CD14-positive monocyte (primary cell): ENCODE measurements around the gene E2F2. TPM values are rescaled to one million over a fixed set of nuclear protein-coding genes. Genes with fewer than 3 reads are reported as not detected.

Experiments used
- DNase-seq, 3 donors: peaks; one replicate each; pipeline ENCODE4 v3.0.0-alpha.2; 2011 to 2022
- H2AFZ ChIP-seq: 2 replicates; pipeline ENCODE4 v1.6.0; 2012; ENCODE audit warnings: mild to moderate bottlenecking, low read depth, low read length, inconsistent platforms; ENCODE audit not compliant: insufficient read depth, poor library complexity, severe bottlenecking
- H3K27ac ChIP-seq, 2 donors: 1 replicate in 1 of 2; 2 replicates in 1 of 2; pipeline ENCODE4 v1.5.1; 2012 to 2013; ENCODE audit warnings: low read length in 2 of 2, control low read depth in 1 of 2, inconsistent platforms in 1 of 2, low read depth in 1 of 2, mild to moderate bottlenecking in 1 of 2
- H3K27me3 ChIP-seq, 2 donors: one replicate each; pipeline versions ENCODE4 v1.6.0 to v1.6.1; 2011 to 2013; ENCODE audit warnings: low read length in 2 of 2; ENCODE audit not compliant: control insufficient read depth in 2 of 2, insufficient read depth in 2 of 2
- H3K36me3 ChIP-seq, 2 donors: replicated peaks in 1 of 2; 1 replicate in 1 of 2; 2 replicates in 1 of 2; pipeline versions ENCODE4 v1.5.1 to v1.6.1; 2012 to 2013; ENCODE audit warnings: low read length in 2 of 2, control low read depth in 1 of 2, inconsistent platforms in 1 of 2, mild to moderate bottlenecking in 1 of 2; ENCODE audit not compliant: insufficient read depth in 2 of 2, control insufficient read depth in 1 of 2
- H3K4me1 ChIP-seq, 2 donors: 1 replicate in 1 of 2; 2 replicates in 1 of 2; pipeline versions ENCODE4 v1.5.1 to v1.6.1; 2012 to 2013; ENCODE audit warnings: low read length in 2 of 2, control low read depth in 1 of 2, inconsistent platforms in 1 of 2, mild to moderate bottlenecking in 1 of 2, moderate library complexity in 1 of 2; ENCODE audit not compliant: insufficient read depth in 2 of 2, control insufficient read depth in 1 of 2
- H3K4me2 ChIP-seq: replicated peaks from 2 replicates; pipeline ENCODE3; 2012; ENCODE audit warnings: low read length, moderate library complexity, mild to moderate bottlenecking; ENCODE audit not compliant: poor library complexity, severe bottlenecking; ENCODE audit errors: extremely low read depth
- H3K4me3 ChIP-seq, 3 experiments: fragments of 200-600 bp in 1 of 3; sonication (generic) in 1 of 3; replicated peaks in 1 of 3; 1 replicate in 2 of 3; 2 replicates in 1 of 3; pipeline ENCODE4 v1.5.1; 2011 to 2013; ENCODE audit warnings: low read length in 3 of 3, mild to moderate bottlenecking in 3 of 3, control low read depth in 2 of 3, low read depth in 2 of 3, inconsistent platforms in 1 of 3, moderate library complexity in 1 of 3
- H3K79me2 ChIP-seq: 2 replicates; pipeline ENCODE4 v1.6.0; 2012; ENCODE audit warnings: mild to moderate bottlenecking, control low read depth, inconsistent platforms, low read length, moderate library complexity; ENCODE audit not compliant: insufficient read depth
- H3K9ac ChIP-seq: 2 replicates; pipeline ENCODE4 v1.6.0; 2017; ENCODE audit warnings: low read length, mild to moderate bottlenecking; ENCODE audit not compliant: insufficient read depth, poor library complexity, severe bottlenecking
- H3K9me3 ChIP-seq, 2 donors: replicated peaks in 1 of 2; 1 replicate in 1 of 2; 2 replicates in 1 of 2; pipeline versions ENCODE4 v1.5.1 to v1.6.1; 2012 to 2013; ENCODE audit warnings: low read length in 2 of 2, control low read depth in 1 of 2; ENCODE audit not compliant: control insufficient read depth in 1 of 2, insufficient read depth in 1 of 2
- H4K20me1 ChIP-seq: 2 replicates; pipeline ENCODE4 v1.6.0; 2012; ENCODE audit warnings: mild to moderate bottlenecking, low read length, control low read depth, moderate library complexity; ENCODE audit not compliant: insufficient read depth
- H3K27ac Mint-ChIP-seq, 7 donors: one replicate each; pipeline ENCODE4 v1.8.0; 2020; ENCODE audit warnings: mild to moderate bottlenecking in 7 of 7, mixed read lengths in 7 of 7, moderate library complexity in 6 of 7, inconsistent platforms in 2 of 7
- H3K27me3 Mint-ChIP-seq, 3 donors: one replicate each; pipeline ENCODE4 v1.8.0; 2021 to 2022; ENCODE audit warnings: low read depth in 3 of 3, mild to moderate bottlenecking in 3 of 3, mixed read lengths in 3 of 3, moderate library complexity in 3 of 3, inconsistent platforms in 1 of 3
- H3K36me3 Mint-ChIP-seq, 2 donors: one replicate each; pipeline ENCODE4 v1.8.0; 2020; ENCODE audit warnings: mixed read lengths in 2 of 2, inconsistent platforms in 1 of 2, mild to moderate bottlenecking in 1 of 2
- H3K4me1 Mint-ChIP-seq: one replicate; pipeline ENCODE4 v1.8.0; 2020; ENCODE audit warnings: mild to moderate bottlenecking, mixed read lengths
- H3K4me3 Mint-ChIP-seq, 2 donors: one replicate each; pipeline ENCODE4 v1.8.0; 2020; ENCODE audit warnings: mild to moderate bottlenecking in 2 of 2, mixed read lengths in 2 of 2, moderate library complexity in 1 of 2
- H3K9me3 Mint-ChIP-seq, 7 donors: one replicate each; pipeline ENCODE4 v1.8.0; 2020 to 2022; ENCODE audit warnings: mixed read lengths in 7 of 7, mild to moderate bottlenecking in 6 of 7, moderate library complexity in 6 of 7, inconsistent platforms in 2 of 7
- WGBS: methylation state at CpG from one replicate; pipeline ENCODE4 v1.1.5; 2013; ENCODE audit warnings: missing lambda C conversion rate; ENCODE audit not compliant: insufficient coverage; 5-methylcytosine and 5-hydroxymethylcytosine counted together
- intact Hi-C, 2 donors: fragments of 100-400 bp; cut with micrococcal nuclease; formaldehyde crosslinking; loops; one replicate each; pipeline versions ENCODE4 v1.15.0 to v1.15.1; 2023
- polyA plus RNA-seq, 3 donors: library from polyadenylated mRNA; depleted of rRNA in 1 of 3; unstranded in 2 of 3; stranded (reverse) in 1 of 3; fragments of 300-500 nt in 2 of 3; fragments of >200 nt in 1 of 3; fragmentation: Illumina TruSeq in 2 of 3; gene quantifications; 1 replicate in 2 of 3; 2 replicates in 1 of 3; pipeline ENCODE4 v1.2.3, GENCODE V29; 2012 to 2021
- TF ChIP-seq, protein P1 (sequence below): fragments of 200-600 bp; IDR thresholded peaks from one replicate; pipeline ENCODE4 v1.8.0; 2022; ENCODE audit warnings: antibody characterized with exemption, mild to moderate bottlenecking

Gene E2F2
- polyA plus RNA-seq, 3 donors = 0.24 to 4.7 (median 1.8) TPM

DNA sequence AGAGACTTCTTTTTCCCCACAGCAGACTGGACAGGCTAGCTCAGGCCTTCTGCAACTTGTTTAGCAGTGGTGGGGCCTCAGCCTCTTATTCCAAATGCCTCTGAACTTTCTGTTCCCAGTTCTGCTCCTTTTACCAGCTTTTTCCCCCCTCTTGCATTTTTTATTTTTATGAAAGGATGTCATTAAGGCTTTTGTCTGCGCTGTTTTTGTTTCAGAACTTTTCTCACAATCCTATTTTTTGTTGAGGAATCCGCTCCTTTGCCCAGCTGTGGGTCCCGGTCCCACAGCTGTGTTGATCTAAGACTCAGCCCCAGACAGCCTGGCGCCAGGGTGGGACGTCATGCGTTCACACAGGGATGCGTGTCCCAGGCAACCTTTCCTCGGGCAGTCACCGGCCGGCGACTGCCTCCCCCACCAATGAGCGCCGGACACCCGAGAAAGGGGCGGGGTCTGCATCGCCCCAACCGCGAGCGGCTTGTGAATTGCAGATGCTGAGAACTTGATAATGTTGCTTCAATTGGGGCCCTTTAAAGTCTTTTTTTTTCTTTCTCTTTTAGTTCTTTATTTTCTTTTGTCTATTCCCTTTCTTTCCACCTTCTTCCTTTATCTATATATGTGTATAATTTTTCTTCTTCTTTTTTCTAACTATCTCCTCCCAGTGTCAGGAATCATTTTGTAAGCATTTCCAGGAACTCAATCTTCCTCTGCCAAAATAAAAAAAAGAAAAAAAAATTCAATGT lies 31.3 kb upstream of the E2F2 start:
- peaks cover 65% of the 10 kb centered on the region for H3K4me1 Mint-ChIP-seq
- WGBS = 7% methylated on average over 12 of the region's 19 CpGs
- H3K4me3 Mint-ChIP-seq = peak overlapping the region in 1 of 2 donors; percentile 85
- Histone ChIP-seq H3K9ac (no peak overlapping the region), H3K4me3 (no peak overlapping the region), H4K20me1 (no peaks in the 10 kb centered on the region), H3K36me3 (no peaks in the 10 kb centered on the region), H2AFZ (no peak overlapping the region), H3K9me3 (peaks cover 0 to under 1% of the 10 kb centered on the region in 2 donors), H3K4me2 (peak overlapping the region; percentile 1), H3K27ac (no peak overlapping the region), H3K27me3 (peaks cover 47 to 65% of the 10 kb centered on the region in 2 donors), H3K79me2 (no peaks in the 10 kb centered on the region), H3K4me1 (peaks cover 51 to 58% of the 10 kb centered on the region in 2 donors)
- peaks cover 72 to 89% (median 89%) of the 10 kb centered on the region in 3 donors for H3K27me3 Mint-ChIP-seq
- peak overlapping the region in 6 of 7 donors; percentile 73 to 88 (median 80) for H3K27ac Mint-ChIP-seq
- DNase-seq = peak; percentile 57 to 81 (median 71)
- peaks cover 2 to 17% (median 11%) of the 10 kb centered on the region in 7 donors for H3K9me3 Mint-ChIP-seq
- peaks cover 0 to 8% of the 10 kb centered on the region in 2 donors for H3K36me3 Mint-ChIP-seq
- intact Hi-C loops = no loop called here
- TF ChIP-seq, protein P1, sequence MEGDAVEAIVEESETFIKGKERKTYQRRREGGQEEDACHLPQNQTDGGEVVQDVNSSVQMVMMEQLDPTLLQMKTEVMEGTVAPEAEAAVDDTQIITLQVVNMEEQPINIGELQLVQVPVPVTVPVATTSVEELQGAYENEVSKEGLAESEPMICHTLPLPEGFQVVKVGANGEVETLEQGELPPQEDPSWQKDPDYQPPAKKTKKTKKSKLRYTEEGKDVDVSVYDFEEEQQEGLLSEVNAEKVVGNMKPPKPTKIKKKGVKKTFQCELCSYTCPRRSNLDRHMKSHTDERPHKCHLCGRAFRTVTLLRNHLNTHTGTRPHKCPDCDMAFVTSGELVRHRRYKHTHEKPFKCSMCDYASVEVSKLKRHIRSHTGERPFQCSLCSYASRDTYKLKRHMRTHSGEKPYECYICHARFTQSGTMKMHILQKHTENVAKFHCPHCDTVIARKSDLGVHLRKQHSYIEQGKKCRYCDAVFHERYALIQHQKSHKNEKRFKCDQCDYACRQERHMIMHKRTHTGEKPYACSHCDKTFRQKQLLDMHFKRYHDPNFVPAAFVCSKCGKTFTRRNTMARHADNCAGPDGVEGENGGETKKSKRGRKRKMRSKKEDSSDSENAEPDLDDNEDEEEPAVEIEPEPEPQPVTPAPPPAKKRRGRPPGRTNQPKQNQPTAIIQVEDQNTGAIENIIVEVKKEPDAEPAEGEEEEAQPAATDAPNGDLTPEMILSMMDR = no peak

- Histone ChIP-seq H3K9me3 (no peaks in the 10 kb centered on the region), H3K4me1 (peaks cover 46 to 53% of the 10 kb centered on the region in 2 donors), H3K27ac (no peak overlapping the region), H3K36me3 (no peaks in the 10 kb centered on the region), H3K4me2 (no peak overlapping the region), H2AFZ (no peak overlapping the region), H3K79me2 (no peaks in the 10 kb centered on the region), H4K20me1 (no peaks in the 10 kb centered on the region), H3K9ac (no peak overlapping the region), H3K27me3 (peaks cover 52 to 71% of the 10 kb centered on the region in 2 donors), H3K4me3 (no peak overlapping the region)
- peaks cover 0 to 12% (median 7%) of the 10 kb centered on the region in 7 donors for H3K9me3 Mint-ChIP-seq
- peaks cover 76 to 91% (median 90%) of the 10 kb centered on the region in 3 donors for H3K27me3 Mint-ChIP-seq
- TF ChIP-seq, protein P1 = no peak
- peaks cover 0 to 8% of the 10 kb centered on the region in 2 donors for H3K36me3 Mint-ChIP-seq
- H3K4me1 Mint-ChIP-seq = peaks cover 61% of the 10 kb centered on the region
- peak overlapping the region in 3 of 7 donors; percentile 74 to 76 (median 76) for H3K27ac Mint-ChIP-seq
- intact Hi-C loops = no loop called here
- no peak for DNase-seq
- WGBS = no CpG with 5 or more reads among the region's 2 CpGs
- H3K4me3 Mint-ChIP-seq = peak overlapping the region in 1 of 2 donors; percentile 85
Measured at GRCh38 chr1:23561813-23562100, 30.7 kb upstream of the E2F2 start.
